ENCODE measurements around the gene CLIP3.
A peak's percentile ranks its signal among the peaks of the same experiment; 100 is the strongest.
"Not testable (repeated sequence)": the region's sequence is repeated elsewhere in the genome, so short reads cannot be mapped to it uniquely, and the experiment has no call there.

Gene CLIP3

DNA sequence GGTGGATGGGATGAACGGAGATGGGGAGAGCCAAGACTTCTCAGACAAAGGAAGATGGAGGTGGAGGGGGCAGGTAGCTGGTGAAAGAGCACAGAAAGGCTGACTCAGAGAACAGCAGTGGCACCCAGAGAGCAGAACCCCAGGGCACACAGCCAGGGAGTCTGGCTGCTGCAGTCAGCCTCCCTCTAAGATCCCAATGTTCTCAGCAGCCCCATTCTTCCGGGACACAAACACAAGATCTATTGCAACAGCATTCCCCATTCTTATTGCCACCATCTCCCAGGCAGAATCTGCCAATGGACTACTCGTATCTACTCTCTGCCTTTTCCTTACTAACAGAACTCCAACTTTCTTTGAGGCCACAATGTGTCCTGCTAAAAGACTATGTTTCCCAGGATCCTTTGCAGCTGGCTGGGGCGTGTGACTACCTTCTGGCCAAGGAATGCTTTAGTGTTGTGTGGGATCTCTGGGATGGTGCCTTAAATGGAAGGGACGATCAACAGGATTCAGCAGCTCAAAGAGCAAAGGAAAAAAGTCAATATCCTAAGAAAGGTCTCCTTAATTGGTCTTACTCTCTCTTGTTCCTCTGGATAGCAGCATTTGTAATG, 13.9 kb upstream of the CLIP3 start:
- DNase-seq (ENCODE audit: low spot score), result no peak

DNA sequence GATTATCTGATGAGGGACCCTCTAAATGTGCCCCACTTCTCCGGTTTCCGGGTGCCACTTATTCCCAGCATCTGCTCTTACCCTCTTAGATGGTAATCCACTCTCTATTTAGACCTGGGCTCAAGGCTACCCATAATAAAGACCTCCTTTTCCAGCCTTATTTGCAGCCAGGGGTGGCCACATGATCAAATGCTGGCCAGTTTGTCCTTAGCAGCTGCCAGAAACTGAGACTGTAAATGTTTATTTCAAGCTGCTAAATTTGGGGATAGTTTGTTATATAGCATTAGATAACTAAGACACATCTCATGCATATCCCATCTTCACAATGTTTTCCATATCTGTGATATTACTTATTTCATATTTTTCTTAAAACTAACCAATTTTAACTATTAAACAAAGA, 11.3 kb upstream of the CLIP3 start:
- no peak for DNase-seq (ENCODE audit: low spot score)

DNA sequence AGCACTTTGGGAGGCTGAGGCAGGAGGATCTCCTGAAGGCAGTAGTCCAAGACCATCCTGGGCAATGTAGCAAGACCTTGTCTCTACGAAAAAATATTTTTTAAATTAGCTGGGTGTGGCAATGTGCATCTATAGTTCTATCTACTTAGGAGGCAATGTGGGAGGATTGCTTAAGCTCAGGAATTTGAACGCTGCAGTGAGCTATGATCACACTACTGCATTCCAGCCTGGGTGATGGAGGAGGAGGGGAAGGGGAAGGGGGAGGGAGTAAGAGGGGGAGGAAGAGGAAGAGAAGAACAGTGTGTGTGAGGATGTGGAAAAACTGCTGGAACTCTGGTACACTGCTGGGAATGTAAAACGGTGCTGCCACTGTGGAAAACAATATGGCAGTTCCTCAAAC, 9.2 kb upstream of the CLIP3 start:
- DNase-seq (ENCODE audit: low spot score), result peak; percentile 22

DNA sequence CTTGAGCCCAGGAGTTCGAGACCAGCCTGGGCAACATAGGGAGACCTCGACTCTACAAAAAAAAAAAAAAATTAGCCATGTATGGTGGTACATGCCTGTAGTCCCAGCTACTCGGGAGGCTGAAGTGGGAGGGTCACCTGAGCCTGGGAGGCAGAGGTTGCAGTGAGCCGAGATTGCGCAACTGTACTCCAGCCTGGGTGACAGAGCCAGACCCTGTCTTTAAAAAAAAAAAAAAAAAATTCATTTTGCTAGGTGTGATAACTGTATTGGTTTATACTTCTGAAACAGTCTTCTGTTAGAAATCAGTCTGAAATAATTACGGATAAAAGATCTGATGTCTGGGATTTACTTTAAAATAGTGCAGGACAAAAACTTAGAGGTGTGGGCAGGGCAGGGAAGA, 8.4 kb upstream of the CLIP3 start:
- not testable (repeated sequence) for DNase-seq (ENCODE audit: low spot score)

DNA sequence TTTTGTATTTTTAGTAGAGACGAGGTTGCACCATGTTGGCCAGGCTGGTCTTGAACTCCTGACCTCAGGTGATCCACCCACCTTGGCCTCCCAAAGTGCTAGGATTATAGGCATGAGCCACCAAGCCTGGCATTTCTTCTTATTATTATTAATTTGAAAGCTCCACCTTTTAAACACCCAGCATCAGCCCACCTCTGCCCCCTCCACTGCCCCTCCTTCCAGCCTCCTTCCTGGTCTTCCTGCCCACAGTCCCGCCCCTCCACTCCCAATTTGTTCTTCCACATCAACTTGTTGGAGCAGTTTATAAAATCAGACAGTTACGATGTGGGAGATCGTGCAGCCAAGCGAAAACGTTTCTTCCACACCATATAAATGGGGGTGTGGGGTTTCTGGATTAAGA, 7.8 kb upstream of the CLIP3 start:
- DNase-seq (ENCODE audit: low spot score), result no peak

DNA sequence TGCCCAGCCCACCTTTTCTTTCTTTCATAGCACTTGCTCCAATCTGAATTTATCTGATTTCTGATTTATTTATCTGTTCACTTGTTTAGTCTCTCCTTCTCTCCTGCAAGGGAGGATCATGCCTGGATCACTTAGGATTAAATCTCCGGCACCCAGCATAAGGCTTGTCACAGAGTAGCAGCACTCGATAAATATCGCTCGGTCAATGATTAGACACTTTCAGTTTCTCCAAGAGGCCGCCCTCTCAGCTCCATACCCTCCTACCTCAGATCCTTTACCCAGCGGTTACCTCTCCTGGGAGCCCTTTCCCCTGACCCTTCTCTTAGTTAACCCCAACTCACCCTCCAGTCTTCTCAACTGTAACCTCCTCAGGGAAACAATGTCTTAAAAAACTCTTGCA, 1.4 kb downstream of the CLIP3 start:
- no peak for DNase-seq (ENCODE audit: low spot score)

DNA sequence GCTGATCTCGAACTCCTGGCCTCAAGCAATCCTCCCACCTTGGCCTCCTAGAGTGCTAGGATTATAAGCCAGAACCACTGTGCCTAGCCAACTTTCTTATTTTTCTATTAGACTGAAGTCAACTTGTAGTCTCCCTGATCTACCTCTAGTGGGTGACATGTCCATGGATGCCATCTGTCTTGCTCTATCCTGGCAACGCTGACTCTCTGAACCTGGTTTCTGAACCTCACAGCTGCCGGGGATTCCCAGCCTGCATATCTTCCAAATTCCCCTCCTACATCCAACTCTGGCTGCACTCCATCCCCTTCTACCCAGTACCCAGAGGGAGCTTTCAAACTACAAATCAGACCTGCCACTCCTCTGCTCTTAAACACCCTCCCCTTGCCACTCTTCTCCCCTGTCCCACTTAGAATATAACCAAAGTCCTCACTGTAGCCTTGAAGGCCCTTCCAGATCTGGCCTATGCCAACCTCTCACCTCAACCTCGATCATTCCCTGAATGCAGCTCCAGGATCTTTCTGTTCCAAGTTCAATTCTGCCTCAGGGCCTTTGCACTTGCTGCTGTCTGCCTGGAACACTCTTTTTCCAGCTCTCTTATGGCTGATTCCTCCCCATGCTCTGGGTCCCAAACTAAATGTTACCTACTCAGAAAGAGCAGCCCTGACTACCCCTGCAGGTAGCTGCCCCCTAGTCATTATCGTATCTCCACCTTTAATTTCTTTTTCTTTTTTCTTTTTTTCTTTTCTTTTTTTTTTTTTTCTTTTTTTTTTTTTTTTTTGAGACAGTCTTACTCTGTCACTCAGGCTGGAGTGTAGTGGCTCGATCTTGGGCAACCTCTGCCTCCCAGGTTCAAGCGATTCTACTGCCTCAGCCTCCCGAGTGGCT, 2.2 kb downstream of the CLIP3 start:
- no peak for DNase-seq (ENCODE audit: low spot score)

DNA sequence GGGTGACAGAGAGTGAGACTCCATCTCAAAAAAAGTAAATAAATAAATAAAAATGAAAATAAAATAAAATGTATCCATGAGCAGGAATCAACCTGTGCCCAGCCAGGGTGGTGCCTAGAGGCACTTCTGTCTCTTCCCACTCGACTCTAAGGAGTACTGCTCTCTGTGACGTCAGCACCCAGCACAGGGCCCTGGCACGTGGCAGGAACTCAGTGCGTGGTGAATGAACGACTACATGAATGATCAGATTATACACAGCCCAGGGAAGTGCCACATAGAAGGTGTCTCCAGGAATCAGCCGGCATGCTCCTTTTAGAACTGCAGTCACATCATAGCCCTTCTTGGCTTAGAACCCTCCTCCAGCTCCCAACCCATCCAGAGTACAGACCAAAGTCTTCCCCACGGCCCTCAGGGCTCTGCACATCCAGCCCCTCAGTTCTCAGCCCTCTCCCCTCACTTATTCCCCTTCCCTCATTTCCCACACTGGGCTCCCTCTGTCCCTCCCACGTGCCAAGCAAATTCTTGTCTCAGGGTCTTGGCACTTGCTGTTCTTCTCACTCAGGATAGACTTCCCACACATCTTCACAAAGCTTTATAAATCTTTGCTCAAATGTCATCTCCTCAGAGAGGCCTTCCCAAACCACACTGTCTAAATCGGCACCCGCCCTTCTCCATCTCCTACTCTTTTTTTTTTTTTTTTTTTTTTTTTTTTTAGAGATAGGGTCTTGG, 4.2 kb downstream of the CLIP3 start:
- no peak for DNase-seq (ENCODE audit: low spot score)

DNA sequence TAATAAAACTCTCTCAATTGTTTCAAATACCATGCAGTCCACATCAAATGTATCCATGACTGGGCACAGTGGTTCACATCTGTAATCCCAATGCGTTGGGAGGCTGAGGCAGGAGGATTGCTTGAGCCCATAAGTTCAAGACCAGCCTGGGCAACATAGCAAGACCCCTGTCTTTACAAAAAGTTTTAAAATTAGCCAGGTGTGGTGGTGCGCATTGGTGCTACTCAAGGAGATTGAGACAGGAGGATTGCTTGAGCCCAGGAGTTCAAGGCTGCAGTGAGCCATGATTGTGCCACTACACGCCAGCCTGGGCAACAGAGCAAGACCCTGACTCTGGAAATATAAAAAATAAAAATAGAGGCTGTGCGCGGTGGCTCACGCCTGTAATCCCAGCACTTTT, 5.0 kb downstream of the CLIP3 start:
- DNase-seq (ENCODE audit: low spot score), result no peak

DNA sequence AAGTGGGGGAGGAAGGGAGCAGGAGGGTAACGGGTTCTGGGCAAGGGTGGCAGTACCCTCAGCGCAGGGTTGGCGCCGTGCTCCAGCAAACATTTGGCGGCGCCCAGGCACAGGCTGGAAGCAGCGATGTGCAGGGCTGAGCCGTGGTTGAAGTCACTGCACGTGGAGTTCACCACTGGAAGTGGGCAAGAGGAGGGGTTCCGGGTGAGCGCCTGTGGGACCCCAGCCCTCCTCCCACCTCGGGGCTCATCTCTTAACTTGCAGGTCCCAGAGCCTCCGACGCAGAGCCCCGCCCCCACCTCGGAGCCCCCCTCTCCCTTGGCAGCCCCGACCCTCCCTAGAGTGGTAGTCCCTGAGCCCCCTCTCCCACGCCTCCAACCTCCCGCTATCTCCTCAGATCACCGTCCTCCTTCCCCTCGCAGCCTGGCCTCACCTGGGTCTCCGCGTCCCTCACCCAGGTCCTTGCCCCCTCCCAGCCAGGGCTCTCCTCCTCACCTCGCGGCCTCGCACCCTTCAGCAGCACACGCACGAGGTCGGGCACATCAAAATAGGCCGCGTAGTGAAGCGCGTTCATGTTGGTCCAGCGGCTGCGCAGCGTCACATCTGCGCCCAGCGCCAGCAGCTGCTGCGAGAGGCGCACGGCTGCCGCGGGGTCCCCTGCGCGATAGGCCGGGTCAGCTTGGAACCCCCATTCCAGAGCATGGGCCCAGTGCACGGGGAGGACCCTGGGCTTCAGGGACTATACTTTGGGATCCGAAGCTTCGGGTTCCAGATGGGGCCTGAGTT, 6.4 kb downstream of the CLIP3 start:
- DNase-seq (ENCODE audit: low spot score), result no peak

DNA sequence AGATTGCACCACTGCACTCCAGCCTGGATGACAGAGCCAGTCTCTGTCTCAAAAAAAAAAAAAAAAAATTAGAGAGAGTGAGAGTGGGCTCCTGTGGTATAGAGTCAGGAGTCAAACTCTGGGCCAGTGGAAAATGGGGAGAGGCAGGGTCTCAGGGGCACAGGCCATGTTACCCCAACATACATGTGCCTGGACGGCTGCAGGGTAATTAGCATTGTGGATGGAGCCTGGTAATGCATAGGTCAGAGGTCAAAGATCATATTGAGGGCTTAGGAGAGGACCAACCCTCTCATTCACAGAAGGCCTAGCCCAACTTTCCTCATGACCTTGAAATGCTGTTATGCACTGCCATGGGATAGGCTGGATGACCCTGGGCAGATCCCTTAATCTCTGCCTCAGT, 7.1 kb downstream of the CLIP3 start:
- DNase-seq (ENCODE audit: low spot score), result no peak

DNA sequence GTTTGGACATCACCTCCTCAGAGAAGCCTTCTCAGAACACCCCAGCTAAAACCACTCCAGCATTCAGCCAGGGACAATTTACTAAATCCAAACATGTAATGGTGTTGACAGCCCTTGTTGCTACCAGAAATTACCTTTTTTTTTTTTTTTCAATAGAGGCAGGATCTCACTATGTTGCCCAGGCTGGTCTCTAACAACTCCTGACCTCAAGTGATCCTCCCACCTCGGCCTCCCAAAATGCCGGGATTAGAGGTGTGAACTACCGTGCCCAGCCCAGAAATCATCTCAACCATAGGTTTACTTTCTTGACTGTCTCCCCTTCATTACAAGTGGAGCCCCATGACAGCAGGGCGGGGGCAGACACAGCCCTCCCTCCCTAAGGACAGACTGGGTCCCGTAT, 9.2 kb downstream of the CLIP3 start:
- DNase-seq (ENCODE audit: low spot score), result no peak

DNA sequence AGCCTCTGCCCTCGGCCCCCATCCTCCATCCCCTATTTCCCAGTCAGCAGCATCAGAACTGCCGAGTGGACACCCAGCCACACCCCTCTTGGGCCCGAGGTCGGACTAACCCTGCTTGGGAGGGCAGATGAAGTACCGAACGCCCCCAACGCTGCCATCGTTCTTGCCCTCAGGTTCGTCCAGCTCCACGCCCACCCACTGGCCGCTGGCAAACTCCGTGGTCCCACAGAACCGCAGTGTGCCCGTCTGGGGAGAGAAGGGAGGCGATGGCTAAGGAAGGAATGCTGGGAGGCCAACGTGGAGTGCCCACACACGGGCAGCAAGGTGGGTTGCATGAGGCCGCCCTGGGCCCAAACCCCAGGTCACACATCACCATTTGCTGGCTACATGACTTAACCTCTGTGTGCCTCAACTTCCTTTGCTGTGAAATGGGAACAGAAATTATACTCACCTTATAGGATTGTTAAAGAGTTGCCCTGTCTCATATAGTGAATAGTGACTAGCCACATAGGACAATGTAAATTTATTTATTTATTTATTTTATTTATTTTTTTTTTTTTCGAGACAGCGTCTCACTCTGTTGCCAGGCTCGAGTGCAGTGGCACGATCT, 13.5 kb downstream of the CLIP3 start:
- no peak for DNase-seq (ENCODE audit: low spot score)

DNA sequence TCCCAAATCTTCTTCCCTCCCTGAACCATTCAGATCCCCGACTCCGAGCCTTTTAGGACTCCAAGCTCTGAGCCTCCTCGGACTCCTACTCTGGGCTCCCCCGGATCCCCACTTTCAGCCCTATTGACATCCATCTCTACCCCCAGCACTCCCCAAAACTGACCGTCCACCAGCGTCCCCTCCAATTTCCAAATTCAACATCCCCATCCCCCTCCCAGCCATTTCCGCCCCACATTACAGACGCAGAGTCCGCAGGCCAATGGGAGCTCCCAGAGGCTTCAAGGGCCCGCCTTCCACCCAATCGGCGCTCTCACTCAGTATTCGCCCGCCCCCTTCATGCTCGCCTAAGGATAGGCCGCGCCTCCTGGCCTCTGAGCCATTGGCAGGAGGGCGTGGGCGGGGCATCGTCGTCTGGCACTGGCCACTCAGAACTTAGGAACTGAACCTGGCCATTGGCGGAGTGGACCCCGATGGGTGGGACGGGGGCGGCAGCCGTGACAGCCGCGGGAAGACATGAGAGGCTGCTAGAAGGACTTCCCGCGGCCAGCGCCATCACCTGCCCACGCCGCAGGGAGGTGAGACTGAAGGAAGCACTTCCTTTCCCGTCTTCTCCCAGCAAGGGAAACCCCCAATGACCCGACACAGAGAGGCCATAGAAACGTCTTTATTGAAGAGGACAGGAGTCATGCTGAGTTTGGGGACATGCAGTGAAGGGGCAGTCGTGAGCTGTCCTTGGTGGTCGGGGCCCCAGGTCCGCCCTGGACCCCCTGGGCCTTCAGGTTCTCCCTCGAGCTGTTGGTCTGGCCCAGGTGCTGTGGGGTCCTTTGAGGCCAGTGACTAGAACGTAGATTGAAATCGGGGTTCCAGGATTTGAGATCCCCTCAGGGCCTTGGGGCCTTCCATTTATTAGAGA, 18.4 kb downstream of the CLIP3 start, which contains the start of gene ALKBH6:
Gene ALKBH6 (minus strand): TSS at position 202 of the 913 bp plus-strand sequence. CDS start 816 bp downstream, outside the sequence.
- peak; percentile 100 for DNase-seq (ENCODE audit: low spot score)

DNA sequence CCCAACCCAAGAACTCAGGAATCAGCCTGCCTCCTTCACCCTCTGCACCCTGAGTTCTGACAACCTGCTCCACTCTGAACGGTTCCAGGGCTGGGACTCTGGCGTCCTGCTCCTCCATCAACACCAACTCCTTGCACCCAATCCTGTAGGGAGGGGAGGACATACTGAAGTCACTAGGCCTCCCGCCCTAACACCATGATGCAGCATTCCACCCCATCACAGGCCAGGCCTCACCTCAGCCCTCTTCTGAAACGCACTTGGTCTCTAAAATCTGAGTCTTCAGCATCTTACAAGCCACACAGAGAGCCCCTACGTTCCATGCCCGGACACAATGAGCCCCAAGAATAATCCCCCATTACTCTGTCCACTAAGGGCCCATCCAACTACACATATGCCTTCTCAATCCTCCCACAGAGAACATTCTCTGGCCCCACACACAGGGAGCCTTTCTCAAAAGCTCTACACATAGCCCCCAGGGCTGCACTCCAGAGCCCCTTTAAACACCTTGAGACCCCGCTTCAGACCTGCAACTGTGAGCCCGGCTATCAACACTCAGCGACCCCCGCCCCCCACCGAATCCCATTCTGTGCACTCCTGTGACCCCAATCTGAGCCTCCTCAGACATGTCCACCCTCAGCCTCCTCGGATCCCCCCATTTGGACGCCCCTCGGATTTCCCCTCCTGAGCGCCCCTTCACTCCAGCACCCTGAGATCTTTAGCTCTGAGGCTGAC, 19.2 kb downstream of the CLIP3 start:
- no peak for DNase-seq (ENCODE audit: low spot score)

DNA sequence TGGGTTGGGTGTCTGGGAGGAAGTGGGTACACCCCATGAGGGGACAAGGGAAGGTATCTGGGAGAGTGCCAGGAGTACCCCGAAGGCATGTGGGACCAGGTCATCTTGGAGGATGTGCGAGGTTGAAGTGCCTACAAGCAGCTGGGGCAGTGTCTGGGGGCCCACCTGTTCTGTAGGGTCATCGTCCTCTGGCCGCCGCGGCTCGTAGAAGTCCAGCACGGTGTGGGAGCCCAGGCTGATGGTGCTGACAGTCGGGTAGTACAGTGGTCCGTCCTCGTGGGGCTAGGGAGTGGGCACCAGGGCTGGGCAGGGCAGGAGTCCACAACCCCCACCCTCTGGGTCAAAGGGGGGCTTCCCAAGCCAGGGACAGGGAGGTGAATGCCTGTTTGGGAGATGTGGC, 22.3 kb downstream of the CLIP3 start:
- DNase-seq (ENCODE audit: low spot score), result no peak

DNA sequence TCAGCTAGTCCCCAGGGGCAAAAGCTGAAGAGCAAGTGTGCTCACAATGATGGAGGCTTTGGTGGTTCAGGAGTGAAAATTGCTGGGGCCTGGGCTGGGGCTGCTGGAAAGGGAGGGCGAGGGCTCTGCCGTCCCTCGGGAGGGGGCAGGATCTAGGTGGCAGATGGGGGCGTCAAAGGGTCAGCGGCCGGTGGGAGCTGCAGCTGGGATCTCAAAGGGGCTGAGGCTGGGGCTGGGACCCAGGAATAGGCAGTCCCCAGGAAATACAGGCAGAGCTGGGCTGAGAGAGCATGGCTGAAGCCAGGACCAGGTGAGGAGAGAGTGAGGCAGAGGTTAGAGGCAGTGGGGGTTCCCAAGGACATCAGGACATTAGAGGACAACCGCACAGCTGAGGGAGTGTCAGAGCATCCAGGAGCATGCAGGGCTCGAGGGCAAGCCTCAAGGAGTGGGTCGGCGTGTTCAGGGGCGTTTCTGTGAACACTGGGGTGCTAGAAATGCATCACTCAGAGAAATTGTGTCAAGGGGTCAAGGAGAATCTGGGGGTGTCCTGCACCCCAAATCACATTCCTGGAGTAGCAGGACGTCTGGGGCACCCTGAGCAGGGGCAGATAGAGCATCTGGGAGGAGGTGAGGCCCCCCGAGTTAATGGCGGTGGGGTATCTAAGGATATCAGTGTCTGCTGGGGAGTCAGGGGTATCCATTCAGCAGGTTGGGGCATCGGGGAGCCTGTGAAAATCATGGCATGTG, 22.9 kb downstream of the CLIP3 start:
- DNase-seq (ENCODE audit: low spot score), result no peak

DNA sequence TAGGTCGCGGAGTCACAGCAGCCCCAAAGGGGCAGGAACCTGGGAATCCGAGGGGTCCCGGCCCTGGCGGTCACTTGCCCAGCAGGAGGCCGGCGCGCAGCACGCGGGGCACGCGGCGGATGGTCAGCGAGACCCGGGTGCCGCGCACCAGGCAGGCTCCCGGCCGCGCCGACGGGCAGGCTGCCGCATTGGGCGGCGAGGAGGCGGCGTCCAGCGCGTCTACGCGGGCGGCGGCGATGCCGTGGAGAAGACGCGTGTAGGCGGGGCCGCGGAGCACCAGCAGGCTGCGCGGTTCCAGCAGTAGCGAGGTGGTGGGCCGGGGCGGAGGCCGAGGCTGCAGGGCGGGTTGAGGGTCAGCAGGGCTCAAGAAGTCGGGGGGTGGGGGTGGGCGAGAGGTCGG, 23.5 kb downstream of the CLIP3 start:
- DNase-seq (ENCODE audit: low spot score), result peak; percentile 58

DNA sequence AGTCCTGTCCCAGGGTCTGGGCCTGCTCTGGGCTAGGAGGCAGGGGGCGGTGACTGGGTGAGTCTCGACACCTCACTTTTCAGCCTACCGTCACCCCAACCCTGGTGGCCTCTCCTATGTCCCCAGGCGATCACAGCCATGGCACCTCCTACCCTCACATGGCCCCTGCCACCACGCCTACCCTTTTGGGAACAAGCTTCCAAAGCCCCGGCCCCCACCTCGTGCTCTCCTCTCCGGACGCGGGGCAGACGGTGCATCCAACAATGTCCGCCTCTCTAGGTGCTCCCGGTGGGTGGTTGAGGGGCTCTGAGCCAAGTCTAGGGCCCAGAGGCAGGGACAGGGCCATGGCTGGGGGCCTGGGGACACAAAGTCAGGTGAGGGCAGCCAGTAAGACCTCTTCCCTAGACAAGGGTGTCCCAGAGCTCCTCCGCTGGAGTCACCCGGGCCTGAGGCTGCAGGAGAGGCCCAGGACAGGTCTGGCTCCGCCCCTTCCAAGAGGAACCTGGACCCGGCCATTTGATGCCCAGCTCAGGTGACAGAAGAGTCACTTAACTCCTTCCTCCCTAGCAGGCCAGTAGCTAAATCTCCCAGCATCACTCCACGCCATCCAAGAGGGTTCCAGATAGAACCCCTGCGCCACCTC, 24.2 kb downstream of the CLIP3 start, which contains the start of gene SYNE4:
Gene SYNE4 (minus strand): TSS at position 478 of the 643 bp plus-strand sequence. CDS start 132 bp downstream, at position 346.
- peak; percentile 84 for DNase-seq (ENCODE audit: low spot score)

Measured in SW480 (cell line).